Measurements from ENCODE around the gene FAM221B.

- TF ChIP-seq CTCF (IDR thresholded peaks at IDR 0.05; ENCODE audit: insufficient read depth, low read length, poor library complexity, severe bottlenecking) (peak; percentile 86), EZH2phosphoT487 (conservative IDR thresholded peaks at IDR 0.05; ENCODE audit: low read length) (no peak)
Measured at GRCh38 chr9:35790385-35791296, 37.9 kb downstream of the FAM221B start.
